ENCODE data around the gene MASP1.

Gene MASP1

DNA sequence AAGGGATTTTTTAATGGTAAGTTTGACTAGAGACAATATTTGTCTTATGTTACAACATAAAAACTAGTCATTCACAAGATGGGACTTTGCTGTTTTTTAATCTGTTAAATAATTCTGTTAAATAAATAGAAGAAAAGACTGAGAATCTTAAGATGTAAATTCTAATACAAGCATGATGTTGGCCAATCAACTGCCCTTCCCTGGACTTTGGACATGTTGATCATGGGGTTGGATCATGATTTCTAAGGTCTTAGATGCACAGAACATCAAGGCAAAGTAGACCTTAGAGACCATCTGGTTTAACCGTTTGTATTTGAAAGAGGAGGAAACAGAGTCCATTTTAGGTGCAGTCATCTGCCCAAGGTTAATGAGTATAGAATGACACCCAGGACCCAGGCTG, 10.9 kb downstream of the MASP1 start:
- no peak for TF ChIP-seq CTCF (IDR thresholded peaks at IDR 0.05; ENCODE audit: control insufficient read depth, insufficient read depth, low read depth, low read length, missing control alignments)
- H3K4me3 ChIP-seq (ENCODE audit: control insufficient read depth, low read depth, low read length), result no peak overlapping the region
- DNase-seq (ENCODE audit: low read depth), result no peak

DNA sequence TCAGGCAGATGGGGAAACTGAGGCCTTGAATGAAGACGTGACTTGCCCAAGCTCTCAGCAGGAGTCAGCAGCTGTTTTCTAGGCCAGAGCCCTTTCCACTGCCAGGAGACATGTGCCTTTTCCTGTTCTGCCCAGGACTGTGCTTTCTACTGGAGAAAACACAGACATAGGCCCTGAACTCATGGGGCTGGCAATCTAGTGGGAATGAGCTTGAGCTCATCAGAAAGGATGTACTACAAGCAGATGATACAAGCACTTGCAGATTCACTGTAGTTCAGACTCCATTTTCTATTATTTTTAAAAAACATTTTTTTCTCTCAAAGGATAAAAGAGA, 14.4 kb downstream of the MASP1 start:
- TF ChIP-seq CTCF (IDR thresholded peaks at IDR 0.05; ENCODE audit: control insufficient read depth, insufficient read depth, low read depth, low read length, missing control alignments), result no peak
- DNase-seq (ENCODE audit: low read depth), result no peak

DNA sequence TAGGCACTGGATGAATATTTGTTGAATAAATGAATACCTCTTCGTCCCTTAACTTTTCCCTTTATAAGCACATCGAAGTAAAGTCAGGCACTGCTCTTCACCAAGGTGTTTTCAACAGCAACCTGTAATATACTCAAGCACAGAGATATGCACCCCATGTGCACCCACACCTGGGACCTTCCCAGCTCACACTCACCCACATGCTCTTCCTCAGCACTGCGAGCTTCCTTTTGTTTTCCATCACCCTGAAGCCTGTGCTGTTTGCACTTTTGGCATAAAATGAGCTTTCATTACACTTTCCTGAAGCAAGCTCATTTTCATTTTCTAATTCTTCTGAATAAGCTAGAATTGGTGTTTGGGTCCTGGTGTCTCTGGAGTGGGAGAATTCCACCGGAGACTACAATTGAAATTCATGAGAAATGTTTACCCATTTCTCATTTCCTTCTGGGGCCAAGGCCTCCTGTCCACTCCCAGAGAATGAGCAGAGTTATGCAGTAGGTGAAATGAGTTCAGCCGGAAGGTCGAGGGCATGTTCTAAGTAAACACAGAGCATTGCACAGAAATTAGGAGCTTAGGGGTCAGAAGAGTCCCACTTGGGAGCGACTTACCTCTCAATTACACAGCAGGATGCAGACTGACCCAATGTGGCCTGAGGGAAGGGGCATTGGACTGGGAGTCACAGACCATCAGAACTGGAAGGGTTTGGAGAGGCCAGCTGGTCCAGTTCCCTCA, 15.0 kb downstream of the MASP1 start:
- TF ChIP-seq CTCF (IDR thresholded peaks at IDR 0.05; ENCODE audit: control insufficient read depth, insufficient read depth, low read depth, low read length, missing control alignments), result no peak
- no peak for DNase-seq (ENCODE audit: low read depth)
- H3K4me3 ChIP-seq (ENCODE audit: control insufficient read depth, low read depth, low read length), result no peak overlapping the region

More for the DNA sequence above, 14.4 kb downstream of the MASP1 start:
- H3K4me3 ChIP-seq (ENCODE audit: control insufficient read depth, low read depth, low read length), result no peak overlapping the region

- DNase-seq (ENCODE audit: low read depth), result no peak
- no peak for TF ChIP-seq CTCF (IDR thresholded peaks at IDR 0.05; ENCODE audit: control insufficient read depth, insufficient read depth, low read depth, low read length, missing control alignments)
- no peak overlapping the region for H3K4me3 ChIP-seq (ENCODE audit: control insufficient read depth, low read depth, low read length)
Observed at GRCh38 chr3:187274977-187275338, 16.6 kb downstream of the MASP1 start.

DNA sequence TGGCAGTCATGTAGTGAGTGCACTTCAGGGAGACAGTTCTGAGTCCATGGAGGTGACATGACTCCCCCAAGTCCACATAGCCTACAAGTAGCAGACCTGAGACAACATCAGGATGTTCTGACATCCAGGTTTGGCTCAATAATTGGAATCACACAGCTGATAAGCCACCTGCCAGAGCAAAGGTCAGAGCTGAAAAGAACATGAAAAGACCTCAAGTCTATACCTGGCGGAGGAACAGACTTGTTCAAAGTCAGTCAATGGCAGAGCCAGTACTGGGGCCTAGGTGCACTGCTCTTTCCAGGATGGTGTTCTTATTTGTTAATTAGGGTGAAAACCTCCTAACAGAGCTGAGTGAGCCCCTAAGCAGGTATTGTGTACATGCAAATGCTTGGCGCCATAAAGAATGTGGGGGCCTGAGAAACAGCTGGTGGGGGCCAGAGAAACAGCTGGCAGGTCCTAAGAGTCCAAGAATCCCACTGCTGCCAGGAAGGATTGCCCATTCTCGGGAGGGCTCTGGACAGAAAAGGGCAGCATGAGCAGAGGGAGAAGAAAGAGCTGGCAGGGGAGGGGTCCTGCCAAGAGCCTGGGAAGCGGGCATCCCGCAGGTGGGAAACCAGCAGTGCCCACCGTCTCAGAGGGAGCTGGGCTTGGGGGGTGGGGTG, 17.1 kb downstream of the MASP1 start:
- no peak for TF ChIP-seq CTCF (IDR thresholded peaks at IDR 0.05; ENCODE audit: control insufficient read depth, insufficient read depth, low read depth, low read length, missing control alignments)
- no peak overlapping the region for H3K4me3 ChIP-seq (ENCODE audit: control insufficient read depth, low read depth, low read length)
- no peak for DNase-seq (ENCODE audit: low read depth)

DNA sequence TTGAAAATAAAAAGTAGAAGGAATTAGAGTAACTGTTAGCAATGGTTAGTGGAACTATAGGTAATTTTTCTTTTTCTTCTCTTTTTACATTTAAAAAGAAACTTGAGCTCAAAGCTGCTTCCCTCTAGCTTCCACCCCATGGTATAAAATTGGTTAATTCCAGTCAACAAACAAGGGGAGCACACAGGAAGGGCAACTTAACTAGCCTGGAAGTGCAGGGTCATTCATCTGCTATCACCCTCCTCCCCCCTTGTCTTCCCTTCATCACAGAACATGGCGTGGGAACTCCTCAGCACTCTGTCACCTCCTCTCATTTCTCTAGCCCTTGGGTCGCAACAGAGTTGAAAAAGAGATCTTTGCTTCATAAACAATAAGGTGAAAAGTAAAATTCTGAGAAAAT, 20.0 kb downstream of the MASP1 start:
- no peak overlapping the region for H3K4me3 ChIP-seq (ENCODE audit: control insufficient read depth, low read depth, low read length)
- DNase-seq (ENCODE audit: low read depth), result no peak
- no peak for TF ChIP-seq CTCF (IDR thresholded peaks at IDR 0.05; ENCODE audit: control insufficient read depth, insufficient read depth, low read depth, low read length, missing control alignments)
